Heart left ventricle (tissue), 16 donors: ENCODE results near the gene PAN2. TPM values are rescaled to one million over a fixed set of nuclear protein-coding genes. Genes with fewer than 3 reads are reported as not detected.

Source experiments
- ATAC-seq, 4 donors: fragments of 200-7000 bp; cut with Tn5 transposase; one replicate each; pipeline ENCODE4 v1.9.1; 2020 to 2022; ENCODE audit warnings: moderate library complexity in 4 of 4, mild to moderate bottlenecking in 3 of 4, moderate number of reproducible peaks in 1 of 4
- DNase-seq, 5 donors: peaks; one replicate each; pipeline ENCODE4 v3.0.0-alpha.2; 2020
- H3K27ac ChIP-seq, 12 donors: fragments of 200-600 bp; sonication (generic) in 4 of 12; one replicate each; pipeline versions ENCODE4 v1.5.0 to v1.8.0; 2016 to 2022; ENCODE audit warnings: mild to moderate bottlenecking in 2 of 12
- H3K27me3 ChIP-seq, 9 donors: fragments of 200-600 bp; sonication (generic) in 2 of 9; one replicate each; pipeline versions ENCODE4 v1.5.1 to v1.8.0; 2016 to 2022; ENCODE audit warnings: mild to moderate bottlenecking in 3 of 9
- H3K36me3 ChIP-seq, 9 donors: fragments of 200-600 bp; sonication (generic) in 2 of 9; one replicate each; pipeline versions ENCODE4 v1.5.0 to v1.8.0; 2018 to 2022; ENCODE audit warnings: mild to moderate bottlenecking in 2 of 9
- H3K4me1 ChIP-seq, 12 donors: fragments of 200-600 bp; sonication (generic) in 4 of 12; one replicate each; pipeline versions ENCODE4 v1.5.0 to v1.8.0; 2016 to 2022; ENCODE audit warnings: mild to moderate bottlenecking in 3 of 12
- H3K4me3 ChIP-seq, 12 donors: fragments of 200-600 bp; sonication (generic) in 4 of 12; one replicate each; pipeline versions ENCODE4 v1.5.0 to v1.8.0; 2017 to 2022; ENCODE audit warnings: mild to moderate bottlenecking in 9 of 12, moderate library complexity in 4 of 12
- H3K9me3 ChIP-seq, 12 donors: fragments of 200-600 bp; sonication (generic) in 4 of 12; one replicate each; pipeline versions ENCODE4 v1.5.0 to v1.8.0; 2016 to 2022; ENCODE audit warnings: mild to moderate bottlenecking in 1 of 12
- POLR2A ChIP-seq, 2 donors: fragments of 450-650 bp; IDR thresholded peaks; one replicate each; pipeline ENCODE4 v1.6.1; 2017; ENCODE audit warnings: antibody characterized with exemption in 2 of 2, mild to moderate bottlenecking in 2 of 2, moderate library complexity in 2 of 2
- WGBS, 4 donors: extraction: QIAGEN DNeasy Blood & Tissue Kit in 2 of 4; methylation state at CpG; one replicate each; pipeline versions ENCODE4 v1.1.5 to v1.1.7; 2013 to 2018; 5-methylcytosine and 5-hydroxymethylcytosine counted together
- intact Hi-C, 10 donors: fragments of 100-400 bp; cut with DNase I; formaldehyde crosslinking; loops; one replicate each; pipeline versions ENCODE4 v1.11.1 to v1.14.2; 2022
- polyA plus RNA-seq, 2 donors: library from polyadenylated mRNA; stranded (reverse); fragments of 200-250 nt; gene quantifications; one replicate each; pipeline ENCODE4 v1.2.3, GENCODE V29; 2013
- total RNA-seq, 9 donors: library from RNA; depleted of rRNA in 2 of 9; stranded (reverse); fragments of >200 nt in 2 of 9; fragmentation: NEBNext Ultra II Directional in 3 of 9; extraction: Animal tissue kit (Norgen Biotek cat#: 25700) in 3 of 9; gene quantifications; one replicate each; pipeline versions ENCODE4 v1.1.0 to v1.2.4, GENCODE V29; 2016 to 2023
- TF ChIP-seq, protein P1 (sequence below), 12 donors: fragments of 200-600 bp; sonication (generic) in 4 of 12; IDR thresholded peaks; one replicate each; pipeline versions ENCODE4 v1.5.0 to v1.8.0; 2018 to 2022; ENCODE audit warnings: antibody characterized with exemption in 12 of 12, mild to moderate bottlenecking in 5 of 12
- donor health status: ischemic (EF 13 %, LVEDD 7.1; RV severe dilation, severe dysfunction).
- donor health status: healthy with polysubstance abuse.
- donor health status: DM: no; HTN: yes; CAD: no.
- donor health status: DM: no; HTN: no; CAD: no.
- donor health status: ischemic (EF 25% LVEDD 6.9; RV normal size, moderate dysfunction).
- donor health status: ischemic (EF 25% LVEDD 5.7; RV mildly dilated, moderate dysfunction).
- donor health status: healthy.
- donor health status: DM: yes; HTN: yes; CAD: no.
- donor health status: ischemic (EF 35%, LVEDD 5.7; RV mildly dilated, moderate dysfunction).
- donor health status: nonischemic (EF 11% LVEDD 7.7; RV severe dilation, severe dysfunction).
- donor health status: DM: yes; HTN: yes; CAD: no.
- donor health status: PGD.
- donor health status: ischemic (EF 29% LVEDD 5.4; RV normal size, mild dysfunction).
- donor health status: nonischemic (EF 23%, LVEDD 6.1; RV moderate dilation, normal function).

The PAN2 gene
- total and polyA plus RNA-seq, 11 donors, result 12.3 to 44.7 (median 38.2) TPM

DNA sequence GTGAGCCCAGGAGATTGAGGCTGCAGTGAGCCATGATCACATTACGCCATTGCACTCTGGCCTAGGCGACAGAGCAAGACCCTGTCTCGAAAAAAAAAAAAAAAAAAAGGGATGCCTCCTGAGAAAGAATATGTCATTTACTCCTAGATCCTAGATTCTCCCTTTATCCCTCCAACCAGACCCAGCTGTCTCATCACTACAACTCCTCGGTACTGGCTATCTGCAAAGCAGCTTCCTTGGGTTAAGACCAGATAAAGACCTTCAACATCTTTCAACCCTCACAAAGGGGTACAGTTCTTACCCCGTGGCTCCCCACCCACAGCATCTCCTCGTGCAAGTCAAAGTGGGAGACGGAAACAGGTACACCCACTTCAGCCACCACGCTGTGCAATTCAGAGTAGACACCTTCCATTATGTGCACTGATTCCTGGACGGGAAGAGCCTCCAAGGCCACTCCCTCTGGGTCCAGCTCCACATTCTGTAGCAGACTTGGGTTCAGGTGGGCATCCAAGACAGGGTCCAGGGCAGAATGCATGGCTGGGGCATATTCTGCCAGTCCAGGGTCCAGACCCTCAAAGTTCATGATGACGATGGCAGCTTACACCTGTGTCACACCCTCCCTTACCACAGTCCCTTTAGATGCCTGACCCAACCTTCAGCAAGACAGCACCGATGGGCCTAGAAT is 1.1 kb downstream of the PAN2 start:
- no peak for TF ChIP-seq POLR2A (IDR thresholded peaks at IDR 0.05)
- TF ChIP-seq, protein P1, sequence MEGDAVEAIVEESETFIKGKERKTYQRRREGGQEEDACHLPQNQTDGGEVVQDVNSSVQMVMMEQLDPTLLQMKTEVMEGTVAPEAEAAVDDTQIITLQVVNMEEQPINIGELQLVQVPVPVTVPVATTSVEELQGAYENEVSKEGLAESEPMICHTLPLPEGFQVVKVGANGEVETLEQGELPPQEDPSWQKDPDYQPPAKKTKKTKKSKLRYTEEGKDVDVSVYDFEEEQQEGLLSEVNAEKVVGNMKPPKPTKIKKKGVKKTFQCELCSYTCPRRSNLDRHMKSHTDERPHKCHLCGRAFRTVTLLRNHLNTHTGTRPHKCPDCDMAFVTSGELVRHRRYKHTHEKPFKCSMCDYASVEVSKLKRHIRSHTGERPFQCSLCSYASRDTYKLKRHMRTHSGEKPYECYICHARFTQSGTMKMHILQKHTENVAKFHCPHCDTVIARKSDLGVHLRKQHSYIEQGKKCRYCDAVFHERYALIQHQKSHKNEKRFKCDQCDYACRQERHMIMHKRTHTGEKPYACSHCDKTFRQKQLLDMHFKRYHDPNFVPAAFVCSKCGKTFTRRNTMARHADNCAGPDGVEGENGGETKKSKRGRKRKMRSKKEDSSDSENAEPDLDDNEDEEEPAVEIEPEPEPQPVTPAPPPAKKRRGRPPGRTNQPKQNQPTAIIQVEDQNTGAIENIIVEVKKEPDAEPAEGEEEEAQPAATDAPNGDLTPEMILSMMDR (IDR thresholded peaks at IDR 0.05), result no peak
- intact Hi-C loops, result loop anchor here in 6 of 10 donors (5.0 to 10.0 kb wide), 2 partner anchors 115 to 132 kb away; partner anchors contain the start of genes SPRYD4 (in 5 of the 6) and TIMELESS (in 1 of the 6)
- ATAC-seq, result no peak
- peak overlapping the region in 11 of 12 donors; percentile 32 to 93 (median 69) for H3K4me3 ChIP-seq
- H3K27me3 ChIP-seq, result no peaks in the 10 kb centered on the region
- DNase-seq, result no peak
- peaks cover 0 to 27% (median 13%) of the 10 kb centered on the region in 12 donors for H3K4me1 ChIP-seq
- WGBS, 4 donors, result 90 to 97% (median 95%) methylated on average over 10 to 11 of the region's 11 CpGs
- peaks cover 0 to 19% (median 11%) of the 10 kb centered on the region in 9 donors for H3K36me3 ChIP-seq
- H3K27ac ChIP-seq, result peak overlapping the region; percentile 88 to 100 (median 95)
- H3K9me3 ChIP-seq, result no peaks in the 10 kb centered on the region

DNA sequence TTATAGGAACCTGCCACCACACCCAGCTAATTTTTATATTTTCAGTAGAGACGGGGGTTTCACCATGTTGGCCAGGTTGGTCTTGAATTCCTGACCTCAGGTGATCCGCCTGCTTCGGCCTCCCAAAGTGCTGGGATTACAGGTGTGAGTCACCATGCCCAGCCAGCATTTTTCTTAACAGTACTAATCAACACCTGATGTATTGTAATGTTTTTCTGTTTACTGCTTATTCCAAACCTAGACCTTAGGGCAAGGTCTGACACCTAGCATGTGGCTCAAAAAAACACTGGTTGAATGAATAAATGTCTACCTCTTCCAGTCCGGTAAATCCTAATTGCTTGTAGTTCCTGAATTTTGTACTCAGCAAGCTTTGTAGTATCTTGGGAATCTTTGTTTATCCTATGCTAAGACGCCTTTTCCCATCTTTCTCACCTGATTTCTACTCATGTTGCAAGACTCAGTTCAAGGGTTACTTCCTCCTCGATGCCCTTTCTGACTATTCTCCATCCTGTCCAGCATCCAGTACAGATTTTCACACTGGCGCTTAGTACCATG is 2.8 kb downstream of the PAN2 start:
- TF ChIP-seq, protein P1 (IDR thresholded peaks at IDR 0.05), result no peak
- TF ChIP-seq POLR2A (IDR thresholded peaks at IDR 0.05), result no peak
- Histone ChIP-seq H3K9me3 (no peaks in the 10 kb centered on the region), H3K4me1 (peaks cover 0 to 27% (median 13%) of the 10 kb centered on the region in 12 donors), H3K27ac (no peak overlapping the region), H3K36me3 (peaks cover 0 to 35% (median 28%) of the 10 kb centered on the region in 9 donors), H3K27me3 (no peaks in the 10 kb centered on the region), H3K4me3 (no peak overlapping the region)
- ATAC-seq (no peak), DNase-seq (no peak)
- WGBS, 4 donors, result 95 to 97% (median 96%) methylated on average over 7 of the region's 7 CpGs
- intact Hi-C loops, result loop anchor here in 6 of 10 donors (5.0 to 10.0 kb wide), 2 partner anchors 116 to 134 kb away; partner anchors contain the start of genes SPRYD4 (in 5 of the 6) and TIMELESS (in 1 of the 6)

- WGBS, 4 donors, result 53 to 71% (median 57%) methylated on average over 6 of the region's 6 CpGs
- Histone ChIP-seq H3K36me3 (peaks cover 0 to 80% (median 73%) of the 10 kb centered on the region in 9 donors), H3K4me1 (peaks cover 0 to 9% (median 0%) of the 10 kb centered on the region in 12 donors), H3K27ac (no peak overlapping the region), H3K9me3 (no peaks in the 10 kb centered on the region), H3K27me3 (no peaks in the 10 kb centered on the region), H3K4me3 (no peak overlapping the region)
- TF ChIP-seq POLR2A (IDR thresholded peaks at IDR 0.05), result no peak
- TF ChIP-seq, protein P1 (IDR thresholded peaks at IDR 0.05), result no peak
- intact Hi-C loops, result no loop called here
- DNase-seq (peak in 1 of 5 donors; percentile 42), ATAC-seq (no peak)
Observed at GRCh38 chr12:56326533-56326932, 7.3 kb downstream of the PAN2 start.

DNA sequence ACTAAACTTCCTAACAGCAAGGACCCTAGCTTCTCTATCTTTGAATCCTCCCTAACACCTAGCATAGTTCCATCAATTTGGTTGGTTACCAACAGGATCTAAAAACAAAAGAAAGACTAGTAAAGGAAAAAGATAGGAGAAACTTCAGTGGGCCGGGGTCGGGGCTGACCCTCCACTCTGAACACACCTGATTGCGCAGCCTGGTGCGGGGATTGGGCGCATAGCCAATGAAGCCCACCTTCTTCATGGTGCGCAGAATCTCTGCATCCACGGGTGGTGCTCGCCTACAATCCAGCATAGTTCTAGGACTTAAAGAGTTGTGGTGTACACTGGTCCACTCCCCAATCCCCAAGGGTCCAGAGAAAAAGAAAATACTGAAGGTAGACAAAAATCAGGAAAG is 7.7 kb downstream of the PAN2 start:
- H3K36me3 ChIP-seq, result peaks cover 0 to 80% (median 77%) of the 10 kb centered on the region in 9 donors
- H3K27me3 ChIP-seq, result no peaks in the 10 kb centered on the region
- no peak overlapping the region for H3K27ac ChIP-seq
- no peaks in the 10 kb centered on the region for H3K9me3 ChIP-seq
- H3K4me1 ChIP-seq, result peaks cover 0 to 9% (median 0%) of the 10 kb centered on the region in 12 donors
- DNase-seq (no peak), ATAC-seq (no peak)
- TF ChIP-seq POLR2A (IDR thresholded peaks at IDR 0.05), result no peak
- TF ChIP-seq, protein P1 (IDR thresholded peaks at IDR 0.05), result no peak
- H3K4me3 ChIP-seq, result no peak overlapping the region
- intact Hi-C loops, result no loop called here
- 92 to 97% (median 94%) methylated on average over 8 of the region's 8 CpGs for WGBS, 4 donors
